GM19324 (cell line): ENCODE measurements around the gene RTF2.
"Not testable (repeated sequence)": the region's sequence is repeated elsewhere in the genome, so short reads cannot be mapped to it uniquely, and the experiment has no call there.

Source experiments
- ATAC-seq: cut with Tn5 transposase; IDR thresholded peaks from one replicate; pipeline ENCODE4 v1.9.1; 2021; ENCODE audit warnings: mild to moderate bottlenecking, moderate library complexity; ENCODE audit not compliant: unreplicated experiment, low FRiP score

RTF2 gene

DNA sequence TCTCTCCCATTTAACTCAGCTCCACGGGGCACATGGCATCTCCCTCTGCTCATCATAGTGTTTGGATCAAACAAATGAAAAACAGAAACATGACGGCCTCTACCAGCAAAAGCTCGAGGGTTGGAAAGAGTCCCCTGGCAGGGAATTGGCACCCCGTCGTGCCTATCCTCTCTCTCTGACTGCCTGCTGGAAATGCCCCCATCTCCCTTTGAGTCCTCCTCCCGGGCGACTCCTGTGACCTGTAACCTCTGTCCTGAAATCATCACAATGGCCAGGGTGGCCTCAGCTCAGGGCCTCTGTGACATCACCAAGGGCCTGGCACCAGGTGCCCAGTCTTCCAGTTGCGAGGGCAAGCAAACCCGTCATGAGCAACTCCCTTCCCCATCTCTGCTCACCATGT, 64.5 kb downstream of the RTF2 start, which contains the start of gene FAM209B:
Gene FAM209B (plus strand): TSS at position 301 of the 400 bp plus-strand sequence. CDS start 96 bp downstream, at position 397.
- not testable (repeated sequence) for ATAC-seq

DNA sequence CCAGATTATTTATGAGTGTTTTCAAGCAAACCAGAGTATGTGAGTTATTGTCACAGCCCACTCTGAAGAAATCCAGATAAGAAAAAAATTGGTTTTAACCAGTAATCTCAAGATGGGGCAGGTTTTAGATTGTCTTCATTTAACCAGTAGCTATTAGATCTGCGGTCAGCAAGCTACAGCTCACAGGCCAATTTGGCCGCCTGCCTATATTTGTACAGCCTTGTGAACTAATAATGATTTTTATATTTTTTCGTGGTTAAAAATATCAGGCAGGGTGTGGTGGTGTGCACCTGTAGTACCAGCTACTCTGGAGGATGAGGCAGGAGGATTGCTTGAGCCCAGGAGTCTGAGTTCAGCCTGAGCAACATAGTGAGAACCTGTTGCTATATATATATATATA, 69.6 kb downstream of the RTF2 start:
- no peak for ATAC-seq

DNA sequence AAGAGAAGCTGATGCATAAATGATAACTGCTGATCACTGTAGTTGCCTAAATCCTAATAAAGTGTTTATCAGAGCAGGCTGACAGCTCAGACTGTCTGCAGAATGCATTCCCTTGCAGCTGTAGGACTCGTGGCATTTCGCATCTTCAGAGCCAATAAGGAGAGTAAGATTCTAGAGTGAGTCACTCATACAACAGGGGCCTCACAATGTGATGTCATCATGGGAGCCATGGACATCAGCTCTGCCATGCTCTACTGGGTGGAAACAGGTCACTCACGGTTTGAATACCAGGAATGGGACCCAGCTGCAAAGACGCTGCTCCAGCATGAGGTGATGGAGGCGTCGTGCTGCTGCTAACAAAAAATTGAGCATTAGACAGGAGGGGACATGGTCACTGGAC, 72.0 kb downstream of the RTF2 start:
- no peak for ATAC-seq

DNA sequence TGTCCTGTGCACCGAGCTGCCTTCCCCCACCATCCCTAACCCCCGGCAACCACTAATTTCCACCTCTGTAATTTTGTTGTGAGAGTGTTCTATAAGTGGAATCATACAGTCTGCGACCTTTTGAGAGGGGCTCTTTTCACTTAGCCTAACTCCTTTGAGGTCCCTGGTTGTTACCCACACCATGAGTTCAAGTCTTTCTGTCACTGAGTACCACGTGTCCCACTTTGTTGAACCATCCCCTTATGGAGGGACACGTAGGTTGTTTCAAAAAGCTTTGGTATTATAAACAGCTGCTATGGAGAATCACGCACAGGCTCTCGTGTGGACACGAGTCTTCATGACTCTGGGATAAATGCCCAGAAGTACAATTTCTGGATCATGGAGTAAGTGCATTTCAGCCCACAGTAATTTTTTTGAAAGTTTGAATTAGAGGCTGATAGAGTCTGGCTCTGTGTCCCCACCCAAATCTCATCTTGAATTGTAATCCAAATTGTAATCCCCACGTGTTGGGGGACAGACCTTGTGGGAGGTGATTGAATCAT, 74.1 kb downstream of the RTF2 start:
- ATAC-seq = no peak

DNA sequence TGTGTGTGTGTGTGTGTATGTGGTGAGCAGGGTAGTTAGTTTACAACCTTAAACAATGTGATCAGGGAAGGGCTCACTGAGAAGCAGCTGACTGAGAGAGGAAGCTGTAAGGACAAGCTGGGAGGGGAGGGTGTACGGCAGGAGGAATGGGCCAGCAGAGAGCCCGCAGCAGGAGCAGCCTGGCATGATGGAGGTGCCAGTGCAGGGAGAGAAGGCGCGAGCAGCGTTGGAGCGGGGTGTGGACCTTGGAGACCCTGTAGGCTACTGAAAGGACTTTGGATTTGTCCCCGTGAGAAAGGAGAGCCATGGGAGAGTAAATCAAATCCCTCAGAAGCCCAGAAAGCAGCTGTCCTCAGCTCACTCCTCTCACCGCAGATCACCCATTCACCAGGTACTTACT, 83.1 kb downstream of the RTF2 start:
- no peak for ATAC-seq

DNA sequence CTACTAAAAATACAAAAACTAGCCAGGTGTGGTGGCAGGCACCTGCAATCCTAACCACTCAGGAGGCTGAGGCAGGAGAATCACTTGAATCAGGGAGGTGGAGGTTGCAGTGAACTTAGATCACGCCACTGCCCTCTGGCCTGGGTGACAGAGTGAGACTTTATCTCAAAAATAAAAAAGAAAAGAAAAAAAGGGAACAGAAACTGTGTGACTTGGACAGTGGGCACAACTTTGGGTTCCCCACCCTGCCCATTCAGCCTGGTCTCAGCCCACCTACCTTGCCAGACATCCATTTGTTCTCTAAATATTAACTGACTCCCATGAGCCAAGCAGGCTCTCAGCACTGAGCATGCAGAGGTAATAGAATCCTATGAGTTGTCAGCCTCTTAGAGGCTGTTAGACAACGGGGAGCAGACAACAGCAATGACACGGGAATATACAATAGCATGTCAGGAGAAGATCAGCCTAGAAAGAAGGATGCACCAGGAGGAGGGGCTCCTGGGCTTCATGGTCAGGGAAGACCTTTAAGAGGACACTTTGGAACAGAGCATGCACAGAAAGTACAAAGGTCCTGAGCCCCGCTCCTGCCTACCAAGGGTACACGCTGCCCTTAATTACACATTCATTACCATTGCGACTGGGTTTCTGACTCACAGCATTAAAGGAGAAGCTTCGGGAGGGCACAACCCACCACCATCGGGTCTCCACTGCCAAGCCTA, 84.6 kb downstream of the RTF2 start:
- ATAC-seq = no peak

DNA sequence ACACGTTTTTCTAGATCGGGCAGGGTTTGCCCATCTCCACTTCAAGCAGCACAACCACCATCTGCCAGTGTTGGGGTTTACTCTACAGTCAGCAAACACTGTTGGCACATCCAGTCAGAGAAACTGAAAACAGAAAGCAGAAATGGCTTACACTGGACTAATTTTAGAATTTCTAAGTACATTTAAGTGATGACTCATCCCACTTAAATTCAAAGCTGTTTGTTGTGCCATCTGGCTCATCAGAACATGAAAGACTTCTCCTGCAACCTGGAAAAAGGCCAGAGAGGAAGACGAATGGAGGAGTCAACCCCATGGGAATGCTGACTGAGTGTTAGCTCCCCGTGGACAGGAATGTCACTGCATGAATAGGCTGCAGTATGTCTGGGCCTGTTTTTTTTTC, 86.4 kb downstream of the RTF2 start:
- peak; percentile 88 for ATAC-seq

DNA sequence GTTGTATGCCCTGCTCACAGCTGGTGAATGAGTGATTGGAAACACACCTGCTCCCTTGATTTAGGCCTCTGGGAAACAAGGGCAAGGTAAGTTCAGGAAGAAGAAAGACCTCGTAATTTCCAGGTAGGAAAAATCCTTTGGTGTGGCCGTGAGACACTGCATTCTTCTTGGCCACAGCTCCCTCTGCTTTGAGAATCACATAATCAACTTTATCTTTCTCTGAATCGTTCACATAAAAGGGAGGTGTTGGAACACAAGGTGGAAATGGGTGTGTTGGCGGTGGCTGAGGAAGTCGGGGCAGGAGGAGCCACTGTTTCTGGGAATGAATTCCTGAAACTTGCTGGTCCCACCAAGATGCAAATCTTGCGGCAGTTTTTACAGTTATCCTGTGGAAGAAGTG, 90.5 kb downstream of the RTF2 start:
- no peak for ATAC-seq

DNA sequence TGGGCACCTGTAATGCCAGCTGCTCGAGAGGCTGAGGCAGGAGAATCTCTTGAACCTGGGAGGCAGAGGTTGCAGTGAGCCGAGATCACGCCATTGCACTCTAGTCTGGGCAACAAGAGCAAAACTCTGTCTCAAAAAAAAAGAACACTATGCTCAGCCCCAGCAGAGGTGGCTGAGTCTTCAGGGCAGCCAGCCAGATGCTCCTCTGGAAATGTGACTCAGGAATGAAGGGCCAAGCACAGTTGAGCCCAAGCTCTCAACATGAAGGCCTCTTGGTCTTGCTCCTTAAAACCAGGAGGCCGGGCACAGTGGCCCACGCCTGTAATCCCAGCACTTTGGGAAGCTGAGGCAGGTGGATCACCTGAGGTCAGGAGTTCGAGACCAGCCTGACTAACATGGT, 96.1 kb downstream of the RTF2 start:
- ATAC-seq = not testable (repeated sequence)

DNA sequence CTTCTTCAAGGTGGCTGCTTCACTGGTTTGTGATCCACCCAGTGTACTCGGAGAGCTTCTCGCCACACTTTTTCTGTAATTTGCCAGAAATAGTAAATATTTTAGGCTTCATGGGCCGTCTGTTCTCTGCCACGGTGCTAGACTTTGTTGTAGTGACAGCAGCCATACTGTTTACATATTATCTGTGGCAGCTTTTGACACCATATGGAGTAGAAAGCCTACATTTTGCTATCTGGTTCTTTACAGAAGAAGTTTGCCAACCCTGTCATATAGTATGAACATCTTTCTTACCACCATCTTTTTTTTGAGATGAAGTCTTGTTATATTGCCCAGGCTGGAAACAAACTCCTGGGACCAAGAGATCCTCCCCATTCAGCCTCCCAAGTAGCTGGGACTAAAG, 97.1 kb downstream of the RTF2 start:
- ATAC-seq = no peak

DNA sequence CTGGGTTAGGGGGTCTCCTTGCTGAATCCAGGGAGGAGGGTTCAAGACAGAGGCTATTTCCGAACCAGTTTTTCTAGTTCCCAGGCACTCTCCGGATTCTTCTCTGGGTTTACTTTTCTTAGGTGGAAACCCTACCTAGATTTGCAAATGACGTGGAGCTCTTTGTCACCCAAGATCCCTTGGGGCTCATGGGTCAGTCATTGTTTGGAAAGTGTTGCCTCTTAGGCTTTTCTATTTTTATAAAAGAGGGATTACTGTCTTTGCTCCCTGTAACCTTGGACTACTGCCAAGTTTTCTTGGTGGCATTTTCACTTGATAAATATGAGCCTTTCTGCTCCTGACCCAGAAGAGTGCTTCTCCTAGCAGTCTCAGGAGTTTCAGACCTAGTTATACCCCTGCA, 98.2 kb downstream of the RTF2 start:
- no peak for ATAC-seq
